Thoracic aorta (tissue), 2 donors: ENCODE results near the gene CACNG4. TPM values are rescaled to one million over a fixed set of nuclear protein-coding genes. Genes with fewer than 3 reads are reported as not detected.

ENCODE experiments used
- ATAC-seq: fragments of 150-250 bp; one replicate; pipeline ENCODE4 v1.8.0; 2017; ENCODE audit warnings: low read depth; ENCODE audit not compliant: insufficient number of reproducible peaks, low FRiP score
- DNase-seq: peaks from one replicate; pipeline ENCODE4 v3.0.0-alpha.2; 2020; ENCODE audit warnings: low spot score
- H3K27ac ChIP-seq, 2 donors: fragments of 200-600 bp; sonication (generic); 1 replicate in 1 of 2; 2 replicates in 1 of 2; pipeline ENCODE4 v1.5.1; 2016; ENCODE audit warnings: mild to moderate bottlenecking in 2 of 2, moderate library complexity in 2 of 2
- H3K27me3 ChIP-seq: fragments of 200-600 bp; sonication (generic); replicated peaks from 2 replicates; pipeline ENCODE4 v1.6.0; 2016; ENCODE audit warnings: mild to moderate bottlenecking; ENCODE audit not compliant: insufficient read depth
- H3K36me3 ChIP-seq: fragments of 200-600 bp; sonication (generic); one replicate; pipeline ENCODE4 v1.5.1; 2016
- H3K4me1 ChIP-seq, 2 donors: fragments of 200-600 bp; sonication (generic); 1 replicate in 1 of 2; 2 replicates in 1 of 2; pipeline versions ENCODE4 v1.5.1 to v1.6.0; 2016; ENCODE audit warnings: low read depth in 2 of 2, mild to moderate bottlenecking in 1 of 2; ENCODE audit not compliant: control insufficient read depth in 1 of 2
- H3K4me3 ChIP-seq: fragments of 200-600 bp; sonication (generic); 2 replicates; pipeline ENCODE4 v1.5.1; 2016; ENCODE audit warnings: mild to moderate bottlenecking
- H3K9me3 ChIP-seq: fragments of 200-600 bp; sonication (generic); 2 replicates; pipeline ENCODE4 v1.5.1; 2016
- CTCF ChIP-seq: fragments of 200-600 bp; sonication (generic); IDR thresholded peaks from one replicate; pipeline ENCODE4 v1.5.1; 2019; ENCODE audit warnings: antibody characterized with exemption
- total RNA-seq, 2 donors: library from RNA; depleted of rRNA; stranded (reverse); fragments of >200 nt; gene quantifications; one replicate each; pipeline versions ENCODE4 v1.1.0 to v1.2.3, GENCODE V29; 2016

CACNG4 gene
- total RNA-seq, 2 donors from 2014 or later: not detected

GRCh38 chr17:67007266-67007665 lies 42.8 kb downstream of the CACNG4 start:
- Histone ChIP-seq H3K27me3 (no peaks in the 10 kb centered on the region), H3K4me1 (no peaks in the 10 kb centered on the region), H3K9me3 (no peaks in the 10 kb centered on the region), H3K27ac (no peak overlapping the region), H3K4me3 (no peak overlapping the region), H3K36me3 (no peaks in the 10 kb centered on the region)
- ATAC-seq (no peak), DNase-seq (no peak)
- TF ChIP-seq CTCF: no peak

GRCh38 chr17:67008101-67008500 lies 43.6 kb downstream of the CACNG4 start:
- Histone ChIP-seq H3K27ac (no peak overlapping the region), H3K4me1 (no peaks in the 10 kb centered on the region), H3K9me3 (no peaks in the 10 kb centered on the region), H3K4me3 (no peak overlapping the region), H3K36me3 (no peaks in the 10 kb centered on the region), H3K27me3 (no peaks in the 10 kb centered on the region)
- DNase-seq (no peak), ATAC-seq (no peak)
- no peak for TF ChIP-seq CTCF

- no peaks in the 10 kb centered on the region for H3K9me3 ChIP-seq
- H3K4me3 ChIP-seq: no peak overlapping the region
- no peaks in the 10 kb centered on the region for H3K27me3 ChIP-seq
- DNase-seq: no peak
- no peaks in the 10 kb centered on the region for H3K36me3 ChIP-seq
- TF ChIP-seq CTCF: no peak
- H3K27ac ChIP-seq: no peak overlapping the region
- H3K4me1 ChIP-seq: no peaks in the 10 kb centered on the region
- ATAC-seq: no peak
These were observed 47.1 kb downstream of the CACNG4 start for GRCh38 chr17:67011527-67012175.

- Histone ChIP-seq H3K4me1 (no peaks in the 10 kb centered on the region), H3K4me3 (no peak overlapping the region), H3K36me3 (no peaks in the 10 kb centered on the region), H3K27me3 (no peaks in the 10 kb centered on the region), H3K9me3 (no peaks in the 10 kb centered on the region), H3K27ac (no peak overlapping the region)
- ATAC-seq (no peak), DNase-seq (no peak)
- no peak for TF ChIP-seq CTCF
These were observed 49.4 kb downstream of the CACNG4 start for GRCh38 chr17:67013891-67014290.

- H3K36me3 ChIP-seq: no peaks in the 10 kb centered on the region
- ATAC-seq: no peak
These were observed 50.5 kb downstream of the CACNG4 start for GRCh38 chr17:67015001-67015400.

More at GRCh38 chr17:67015001-67015400, 50.5 kb downstream of the CACNG4 start:
- H3K4me1 ChIP-seq: no peaks in the 10 kb centered on the region
- H3K27ac ChIP-seq: no peak overlapping the region
- DNase-seq: no peak
- H3K9me3 ChIP-seq: no peaks in the 10 kb centered on the region
- no peak overlapping the region for H3K4me3 ChIP-seq
- TF ChIP-seq CTCF: no peak
- no peaks in the 10 kb centered on the region for H3K27me3 ChIP-seq
